ENCODE results near the gene ATG4C. TPM values are rescaled to one million over a fixed set of nuclear protein-coding genes. Genes with fewer than 3 reads are reported as not detected.
"Not testable (repeated sequence)": the region's sequence is repeated elsewhere in the genome, so short reads cannot be mapped to it uniquely, and the experiment has no call there.

The ATG4C gene
- total RNA-seq, 1 experiment from 2014 or later: 2.0 TPM

DNA sequence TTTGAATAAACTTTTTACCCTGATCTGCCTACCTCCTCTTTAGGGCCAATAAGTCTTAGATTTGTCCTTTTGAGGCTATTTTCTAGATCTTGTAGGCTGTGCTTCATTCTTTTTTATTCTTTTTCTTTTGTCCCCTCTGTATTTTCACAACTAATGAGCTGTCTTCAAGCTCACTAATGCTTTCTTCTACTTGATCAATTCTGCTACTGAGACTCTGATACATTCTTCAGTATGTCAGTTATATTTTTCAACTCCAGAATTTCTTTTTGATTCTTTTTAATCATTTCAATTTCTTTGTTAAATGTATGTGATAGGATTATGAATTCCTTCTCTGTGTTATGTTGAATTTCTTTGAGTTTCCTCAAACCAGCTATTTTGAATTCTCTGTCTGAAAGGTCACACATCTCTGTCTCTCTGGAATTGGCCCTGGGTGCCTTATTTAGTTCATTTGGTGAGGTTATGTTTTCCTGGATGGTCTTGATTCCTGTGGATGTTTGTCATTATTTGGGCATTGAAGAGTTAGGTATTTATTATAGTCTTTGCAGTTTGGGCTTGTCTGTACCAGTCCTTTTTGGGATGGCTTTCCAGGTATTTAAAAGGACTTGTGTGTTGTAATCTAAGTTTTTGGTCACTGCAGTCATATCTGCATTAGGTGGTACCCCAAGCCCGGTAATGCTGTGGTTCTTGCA is 11.2 kb upstream of the ATG4C start:
- in situ Hi-C loops (cut with HindIII; ENCODE audit: low sequenced_read_pairs): no loop called here
- DNase-seq (ENCODE audit: low spot score): no peak

DNA sequence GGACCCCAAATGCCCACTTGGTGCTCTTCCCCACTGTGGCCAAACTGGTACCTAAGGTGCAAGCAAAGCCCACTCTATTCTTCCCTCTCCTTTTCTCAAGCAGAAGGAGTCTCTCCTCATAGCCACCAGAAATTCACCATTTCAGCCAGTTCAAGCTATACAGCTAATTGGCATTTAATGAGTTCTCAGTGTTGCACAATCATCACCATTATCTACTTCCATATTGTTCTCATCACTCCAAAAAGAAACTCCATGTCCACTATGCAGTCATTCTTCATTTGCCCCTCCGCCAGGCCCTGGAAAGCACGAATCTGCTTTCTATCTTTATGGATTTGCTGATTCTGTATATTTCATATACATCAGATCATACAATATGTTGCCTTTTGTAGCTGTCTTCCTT is 9.9 kb upstream of the ATG4C start:
- in situ Hi-C loops (cut with HindIII; ENCODE audit: low sequenced_read_pairs): no loop called here
- DNase-seq (ENCODE audit: low spot score): no peak

DNA sequence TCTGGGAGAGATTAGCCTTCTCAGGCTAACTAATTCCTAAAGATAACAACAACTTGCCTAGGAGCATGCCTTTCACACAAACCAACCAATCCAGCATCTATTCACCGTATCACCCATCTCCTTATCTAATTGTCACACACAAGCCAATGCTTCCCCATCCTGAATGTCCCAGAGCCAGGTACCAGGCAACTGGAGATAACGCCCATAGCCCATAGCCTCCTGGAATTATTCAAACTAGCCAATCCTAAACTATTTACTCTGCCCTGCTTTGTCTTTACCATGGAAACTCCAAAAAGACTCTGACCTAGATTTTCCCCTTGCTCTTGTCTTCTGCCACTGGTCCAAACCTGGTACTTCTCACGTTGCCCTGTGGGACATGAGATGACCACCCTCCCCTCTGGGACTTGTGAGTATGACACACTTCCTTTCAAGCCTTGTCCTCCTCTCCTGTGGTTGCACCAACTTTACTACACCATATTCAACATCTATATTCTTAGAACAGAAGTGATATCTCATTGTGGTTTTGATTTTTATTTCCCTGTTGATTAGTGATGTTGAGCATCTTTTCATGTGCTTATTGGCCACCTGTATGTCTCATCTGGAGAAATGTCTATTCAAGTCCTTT is 8.8 kb upstream of the ATG4C start:
- no peak for DNase-seq (ENCODE audit: low spot score)
- in situ Hi-C loops (cut with HindIII; ENCODE audit: low sequenced_read_pairs): no loop called here

DNA sequence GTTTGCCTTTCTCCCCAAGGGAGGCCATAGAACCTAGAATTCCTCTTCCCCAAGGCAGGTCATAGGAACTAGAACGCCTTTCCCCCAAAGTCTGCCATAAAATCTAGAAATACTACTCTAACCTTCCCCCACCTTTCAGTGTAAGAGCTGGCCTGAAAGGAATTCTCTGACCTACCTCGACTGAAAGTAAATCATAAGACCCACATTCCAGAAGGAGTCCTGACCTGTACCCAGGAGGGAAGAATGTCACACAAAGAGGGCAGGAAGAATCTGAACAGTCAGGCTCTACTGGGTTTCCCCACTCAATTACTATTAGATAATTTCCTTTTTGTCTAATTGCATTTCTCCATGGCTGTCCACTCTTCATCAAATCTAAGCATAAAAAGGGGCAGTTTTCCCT is 5.7 kb upstream of the ATG4C start:
- DNase-seq (ENCODE audit: low spot score): no peak
- in situ Hi-C loops (cut with HindIII; ENCODE audit: low sequenced_read_pairs): no loop called here

DNA sequence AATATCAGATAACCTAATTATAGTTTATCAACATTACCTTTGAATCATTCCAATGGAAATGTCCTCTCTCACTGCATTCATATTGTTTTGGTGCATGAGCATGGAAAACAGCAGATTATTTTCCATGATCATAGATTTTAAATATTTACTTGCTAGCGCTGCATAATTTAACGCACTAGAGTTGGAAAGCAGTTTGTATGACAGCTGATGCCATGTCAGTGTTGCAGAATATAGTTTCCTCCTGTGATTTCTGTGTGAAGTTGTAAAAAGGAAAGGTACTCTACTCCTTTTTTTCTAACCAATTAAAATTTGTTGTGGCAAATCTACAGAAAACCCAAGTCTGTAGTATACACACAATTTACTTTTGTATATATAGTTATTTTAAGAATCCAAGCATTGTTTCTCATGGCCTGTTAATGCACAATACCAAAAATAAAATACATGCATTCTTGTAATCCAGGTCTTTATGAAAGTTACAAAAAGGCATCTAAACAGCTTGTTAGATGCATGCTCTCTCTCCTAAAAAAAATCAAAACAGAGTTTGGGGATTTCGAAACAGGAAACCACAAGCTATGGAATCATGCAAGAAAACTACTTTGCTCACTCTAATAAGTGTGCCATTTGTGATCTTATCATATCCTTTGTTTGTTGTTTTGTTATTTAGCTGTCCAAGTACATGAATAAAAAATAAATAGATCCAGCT is 1.9 kb upstream of the ATG4C start:
- in situ Hi-C loops (cut with HindIII; ENCODE audit: low sequenced_read_pairs): no loop called here
- no peak for DNase-seq (ENCODE audit: low spot score)

DNA sequence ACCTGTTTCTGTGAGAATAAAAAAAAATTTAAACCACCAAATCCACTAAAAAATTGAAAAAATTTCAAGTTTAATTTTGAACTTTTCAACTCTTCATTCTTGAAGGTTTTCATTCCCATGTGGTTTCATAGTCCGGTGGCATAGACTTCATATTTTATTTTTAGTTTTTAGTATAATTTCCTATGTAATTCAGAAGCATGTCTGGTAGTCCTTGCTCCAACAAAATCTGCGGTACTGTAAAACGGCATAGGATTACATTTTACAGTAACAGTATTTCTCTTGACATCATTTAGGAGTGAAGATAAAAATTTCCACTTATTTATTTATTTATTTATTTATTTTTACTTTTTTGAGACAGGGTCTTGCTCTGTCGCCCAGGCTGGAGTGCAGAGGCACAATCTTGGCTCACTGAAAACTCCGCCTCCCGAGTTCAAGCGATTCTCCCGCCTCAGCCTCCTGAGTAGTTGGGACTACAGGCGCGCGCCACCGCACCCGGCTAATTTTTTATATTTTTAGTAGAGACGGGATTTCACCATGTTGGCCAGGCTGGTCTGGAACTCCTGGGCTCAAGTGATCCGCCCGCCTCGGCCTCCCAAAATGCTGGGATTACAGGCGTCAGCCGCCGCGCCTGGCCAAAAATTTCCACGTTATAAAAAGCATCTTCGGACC is 1.3 kb upstream of the ATG4C start:
- in situ Hi-C loops (cut with HindIII; ENCODE audit: low sequenced_read_pairs): not testable (repeated sequence)

DNA sequence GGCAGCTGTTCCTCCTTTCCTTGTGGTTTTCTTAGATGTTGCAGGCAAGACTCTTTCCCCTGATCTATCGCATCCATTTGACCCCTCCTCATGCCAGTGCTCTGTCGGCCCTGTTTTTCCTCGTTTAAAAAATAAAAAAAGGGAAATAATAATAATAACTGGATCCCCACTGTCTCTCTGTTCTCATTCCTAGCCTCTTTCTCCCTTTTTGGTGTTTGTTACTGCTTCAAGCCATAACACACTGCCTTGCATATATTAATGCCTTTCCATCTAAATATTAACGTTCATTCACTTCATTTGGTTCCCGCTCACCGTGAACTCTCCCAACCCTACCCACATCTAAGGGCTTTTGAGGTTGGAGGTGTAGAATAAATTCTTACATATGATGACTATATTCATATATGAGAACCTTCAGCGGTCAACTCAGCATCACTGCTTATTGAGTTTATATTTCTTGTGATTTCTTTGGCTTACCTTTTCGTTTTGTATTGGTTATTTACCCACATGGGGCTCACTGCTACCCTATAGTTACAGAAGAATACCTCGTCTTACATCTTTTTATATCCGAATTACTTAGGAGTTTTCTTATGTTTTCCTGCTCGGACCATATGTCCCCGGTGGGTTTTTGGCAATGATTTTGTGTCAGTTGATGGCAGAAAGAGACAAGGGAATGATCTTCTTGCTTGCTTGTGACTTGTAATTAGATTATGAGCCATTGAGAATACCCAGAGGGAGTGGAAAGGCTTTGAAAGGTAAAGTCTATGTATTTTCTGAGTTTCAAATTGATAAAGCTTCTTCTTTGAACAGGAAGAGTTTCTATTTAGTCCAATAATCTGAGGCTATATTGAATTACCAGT is 805 bp downstream of the ATG4C start:
- in situ Hi-C loops (cut with HindIII; ENCODE audit: low sequenced_read_pairs): no loop called here
- DNase-seq (ENCODE audit: low spot score): peak; percentile 62

More for the DNA sequence above, 1.3 kb upstream of the ATG4C start:
- DNase-seq (ENCODE audit: low spot score): not testable (repeated sequence)

DNA sequence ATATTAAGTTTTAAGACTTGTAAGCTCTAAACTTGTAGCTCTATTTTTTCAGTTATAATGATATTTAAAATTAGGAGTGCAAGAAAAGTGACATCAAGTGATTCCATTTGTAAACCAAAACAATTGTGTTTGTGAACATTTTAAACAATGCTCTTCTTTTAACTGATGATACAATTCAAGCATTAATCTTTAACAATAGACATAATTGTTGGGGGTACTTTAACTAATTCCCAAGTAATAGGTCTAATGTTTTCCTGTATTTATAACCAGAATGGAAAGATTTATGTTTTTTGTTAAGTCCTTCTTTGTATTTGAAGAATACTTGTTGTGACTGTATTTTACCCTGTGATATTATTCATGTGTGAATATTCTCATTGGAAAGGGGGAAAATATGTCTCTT is 6.8 kb downstream of the ATG4C start:
- in situ Hi-C loops (cut with HindIII; ENCODE audit: low sequenced_read_pairs): no loop called here
- no peak for DNase-seq (ENCODE audit: low spot score)

DNA sequence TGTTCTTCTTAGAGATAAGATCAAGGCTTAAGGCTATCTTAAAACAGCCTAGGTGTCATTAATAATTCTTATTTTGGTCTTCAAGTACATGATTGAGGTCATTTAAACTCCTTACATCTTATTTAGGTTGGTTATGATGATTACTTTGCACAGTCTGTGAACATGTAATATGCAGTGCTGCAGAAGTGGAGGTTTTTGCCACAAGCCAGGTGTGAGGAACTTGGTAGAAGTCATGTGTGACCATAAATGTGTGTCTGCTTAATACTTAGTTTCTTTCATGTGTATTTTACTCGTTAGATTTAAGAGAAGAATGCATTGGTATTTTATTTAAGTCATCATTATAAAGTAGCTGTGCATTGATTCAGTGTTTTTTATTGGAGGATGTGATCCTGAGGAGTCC is 10.1 kb downstream of the ATG4C start:
- DNase-seq (ENCODE audit: low spot score): no peak
- in situ Hi-C loops (cut with HindIII; ENCODE audit: low sequenced_read_pairs): no loop called here

DNA sequence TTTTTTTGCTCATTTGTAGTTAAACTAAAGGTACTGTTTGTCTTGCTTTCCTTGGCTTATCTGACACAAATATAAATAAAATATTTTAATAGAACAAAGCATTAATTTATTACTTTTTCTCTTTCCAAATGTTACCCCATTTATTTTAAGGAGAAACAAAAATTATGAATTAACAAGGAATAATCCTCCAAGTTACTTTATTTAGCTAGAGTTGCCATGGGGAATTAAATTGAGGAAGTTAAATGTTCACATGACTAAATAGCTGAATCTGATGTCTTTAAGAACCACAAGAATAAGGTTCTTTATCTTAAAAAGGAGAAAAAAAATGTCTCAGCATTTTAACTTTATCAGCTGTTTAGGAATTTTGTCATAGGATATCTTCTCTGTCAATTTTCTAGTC is 12.3 kb downstream of the ATG4C start:
- no peak for DNase-seq (ENCODE audit: low spot score)
- in situ Hi-C loops (cut with HindIII; ENCODE audit: low sequenced_read_pairs): no loop called here

DNA sequence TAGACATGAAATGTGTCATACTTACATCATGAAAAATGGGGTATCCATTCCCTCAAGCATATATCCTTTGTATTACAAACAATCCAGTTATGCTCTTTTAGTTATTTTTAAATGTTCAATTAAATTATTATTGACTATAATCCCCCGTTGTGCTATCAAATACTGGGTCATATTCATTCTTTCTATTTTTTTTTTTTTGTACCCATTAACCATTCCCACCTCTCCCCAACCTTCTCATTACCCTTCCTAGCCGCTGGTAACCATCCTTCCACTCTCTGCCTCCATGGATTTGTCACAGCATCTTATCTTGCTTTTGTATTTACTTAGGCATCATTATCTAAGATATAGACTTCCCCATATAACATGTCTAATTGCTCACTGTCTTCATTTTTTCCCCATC is 15.8 kb downstream of the ATG4C start:
- in situ Hi-C loops (cut with HindIII; ENCODE audit: low sequenced_read_pairs): no loop called here
- DNase-seq (ENCODE audit: low spot score): no peak

DNA sequence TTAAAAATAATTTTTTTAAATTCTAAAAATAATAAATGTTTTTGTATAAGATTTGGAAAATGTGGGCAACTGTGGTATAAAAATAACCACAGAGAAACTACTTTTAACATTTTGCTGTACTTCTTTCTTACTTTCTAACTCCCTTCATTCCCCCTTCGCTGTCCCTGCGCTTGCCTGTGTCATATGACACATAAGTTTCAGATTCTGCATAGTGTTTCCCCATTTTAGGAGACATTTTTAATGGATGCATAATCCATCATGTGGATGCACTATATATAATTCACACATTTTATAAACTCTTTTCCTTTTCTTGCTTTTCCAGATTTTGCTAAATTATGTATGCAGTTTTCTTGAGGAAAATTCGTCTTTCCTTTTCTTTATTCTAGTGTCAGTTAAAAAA is 16.3 kb downstream of the ATG4C start:
- no peak for DNase-seq (ENCODE audit: low spot score)
- in situ Hi-C loops (cut with HindIII; ENCODE audit: low sequenced_read_pairs): no loop called here

DNA sequence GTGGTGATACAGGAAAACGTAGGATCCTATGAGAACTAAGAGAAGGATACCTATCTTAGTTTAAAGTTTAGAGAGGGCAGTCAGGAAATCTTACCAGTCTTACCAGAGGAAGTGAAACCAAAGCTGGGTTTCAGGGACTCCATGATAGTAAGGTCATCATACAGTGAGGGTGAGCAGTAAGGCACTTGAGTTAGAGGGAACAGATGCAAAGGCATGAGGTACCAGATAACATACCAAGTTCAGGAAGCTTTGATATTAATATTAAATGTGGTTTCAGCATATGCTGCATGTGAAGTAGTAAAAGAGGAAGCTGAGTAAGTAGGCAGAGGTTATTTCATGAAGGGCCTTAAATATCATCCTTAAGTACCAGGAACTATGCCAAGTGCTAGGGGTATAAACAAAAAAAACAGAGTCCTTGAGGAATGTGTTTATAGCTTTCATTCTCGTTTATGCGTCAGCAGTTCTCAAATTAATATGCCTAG is 16.9 kb downstream of the ATG4C start:
- DNase-seq (ENCODE audit: low spot score): no peak
- in situ Hi-C loops (cut with HindIII; ENCODE audit: low sequenced_read_pairs): no loop called here

DNA sequence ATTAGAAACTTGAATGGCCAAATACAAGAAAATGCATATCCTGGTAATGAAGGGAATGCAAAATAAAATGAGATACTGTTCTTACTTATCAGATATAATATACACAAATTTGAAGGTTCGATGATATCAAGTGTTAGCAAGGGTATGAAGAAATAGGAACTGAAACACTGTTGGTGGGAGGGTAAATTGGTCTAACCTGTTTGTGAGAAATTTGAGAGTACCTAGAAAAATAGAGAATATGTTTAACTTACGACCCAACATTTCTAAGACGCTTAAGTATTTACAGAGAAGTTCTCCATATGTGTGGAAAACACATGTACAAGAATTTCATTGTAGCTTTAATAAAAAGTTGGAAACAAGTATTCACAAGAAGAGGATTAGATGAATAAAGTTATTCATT is 25.9 kb downstream of the ATG4C start:
- in situ Hi-C loops (cut with HindIII; ENCODE audit: low sequenced_read_pairs): no loop called here
- DNase-seq (ENCODE audit: low spot score): no peak

DNA sequence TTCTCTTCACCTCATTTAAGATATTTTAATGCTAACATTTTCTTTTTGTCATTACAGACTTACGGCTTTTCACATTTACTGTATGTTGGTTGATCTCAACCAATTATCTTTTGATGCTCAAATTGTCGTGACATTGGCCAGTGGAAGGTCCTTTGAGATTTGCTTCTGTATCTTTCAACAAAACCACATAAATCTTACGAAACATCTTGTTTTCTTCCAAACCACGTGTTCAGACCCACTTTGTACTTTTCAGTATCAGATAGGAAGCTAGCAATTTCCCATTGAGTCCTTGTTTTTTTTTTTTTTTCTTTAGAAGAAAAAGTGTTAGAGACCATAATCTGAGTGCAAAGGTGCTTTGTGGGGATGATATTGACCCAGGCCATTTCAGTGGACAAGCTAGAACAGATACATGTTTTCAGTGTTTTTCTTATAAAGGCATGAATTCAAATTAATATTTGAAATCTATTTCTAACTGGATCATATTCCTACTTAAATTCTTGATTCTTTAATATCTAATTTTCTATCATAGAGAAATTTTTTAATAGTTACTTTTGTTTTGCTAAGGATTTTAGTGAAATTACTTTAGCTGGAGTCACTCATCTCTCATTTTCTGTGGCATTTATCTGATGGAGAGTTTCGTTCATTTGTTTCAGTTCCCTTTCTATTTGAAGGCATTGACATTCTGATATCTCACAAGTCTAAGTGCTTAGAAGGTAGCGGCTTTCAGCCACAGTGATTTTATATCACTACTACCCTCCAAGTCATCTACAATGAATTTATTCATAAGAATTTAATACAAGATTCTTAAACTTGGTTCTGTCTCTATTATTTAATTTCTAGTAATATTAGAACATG is 26.7 kb downstream of the ATG4C start:
- DNase-seq (ENCODE audit: low spot score): no peak
- in situ Hi-C loops (cut with HindIII; ENCODE audit: low sequenced_read_pairs): no loop called here

DNA sequence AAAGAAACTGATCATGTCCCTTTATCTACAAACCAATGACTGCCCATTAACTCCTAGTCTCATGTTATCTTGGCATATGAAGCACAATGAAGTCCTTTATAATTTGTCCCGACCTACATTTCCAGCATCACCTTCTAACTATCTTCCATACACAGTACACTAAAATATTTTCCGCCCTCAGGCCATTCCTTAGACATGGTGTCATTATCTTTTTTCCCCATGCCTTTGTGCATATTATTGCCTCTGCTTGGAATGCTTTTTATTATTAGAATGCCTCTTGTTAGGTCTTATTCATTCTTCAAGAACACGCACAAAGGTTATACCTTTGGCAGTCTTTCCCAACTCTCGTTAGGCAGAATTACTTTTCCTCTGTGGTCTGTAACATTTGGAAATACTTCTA is 39.6 kb downstream of the ATG4C start:
- DNase-seq (ENCODE audit: low spot score): no peak
- in situ Hi-C loops (cut with HindIII; ENCODE audit: low sequenced_read_pairs): no loop called here

DNA sequence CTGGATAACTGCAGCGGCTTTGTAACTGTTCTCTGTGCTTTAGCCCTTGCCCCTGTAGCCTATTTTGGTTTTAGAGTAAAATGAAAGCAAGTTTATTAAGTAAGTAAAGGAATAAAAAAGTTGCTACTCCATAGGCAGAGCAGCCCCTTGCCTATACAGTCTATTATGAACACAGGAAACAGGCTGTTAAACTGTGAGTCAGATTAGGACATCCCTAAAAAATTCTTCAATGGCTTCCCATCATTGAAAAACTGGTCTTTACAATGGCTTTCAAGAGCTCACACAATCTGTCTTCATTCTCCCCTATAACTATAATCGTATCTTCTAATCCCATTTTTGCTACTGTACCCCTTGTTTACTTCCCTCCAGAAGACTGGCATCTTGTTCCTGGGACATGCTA is 43.0 kb downstream of the ATG4C start:
- in situ Hi-C loops (cut with HindIII; ENCODE audit: low sequenced_read_pairs): no loop called here
- DNase-seq (ENCODE audit: low spot score): no peak

DNA sequence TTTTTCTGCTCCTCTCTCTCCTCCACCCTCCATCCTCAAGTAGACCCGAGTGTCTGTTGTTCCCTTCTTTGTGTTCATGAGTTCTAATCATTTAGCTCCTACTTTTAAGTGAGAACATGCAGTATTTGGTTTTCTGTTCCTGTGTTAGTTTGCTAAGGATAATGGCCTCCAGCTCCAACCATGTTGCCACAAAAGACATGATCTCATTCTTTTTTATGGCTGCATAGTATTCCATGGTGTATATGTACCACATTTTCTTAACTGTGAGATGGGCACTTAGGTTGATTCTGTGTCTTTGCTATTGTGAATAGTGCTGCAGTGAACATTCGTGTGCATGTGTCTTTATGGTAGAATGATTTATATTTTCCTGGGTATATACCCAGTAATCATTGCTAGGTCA is 43.9 kb downstream of the ATG4C start:
- DNase-seq (ENCODE audit: low spot score); in situ Hi-C loops (cut with HindIII; ENCODE audit: low sequenced_read_pairs): not testable (repeated sequence)

Measured in G401 (cell line).